Activated CD8-positive, alpha-beta memory T cell treated with anti-CD3 and anti-CD28 coated beads, Interleukin-2, amount 50 U/mL, for 48 hours (primary cell): Measurements from ENCODE around the gene LDLRAD4.

Source experiments
- DNase-seq: peaks from one replicate; pipeline ENCODE4 v3.0.0-alpha.2; 2020

The LDLRAD4 gene

GRCh38 chr18:13376841-13377351 lies 158.3 kb downstream of the LDLRAD4 start:
- DNase-seq: peak; percentile 82

DNA sequence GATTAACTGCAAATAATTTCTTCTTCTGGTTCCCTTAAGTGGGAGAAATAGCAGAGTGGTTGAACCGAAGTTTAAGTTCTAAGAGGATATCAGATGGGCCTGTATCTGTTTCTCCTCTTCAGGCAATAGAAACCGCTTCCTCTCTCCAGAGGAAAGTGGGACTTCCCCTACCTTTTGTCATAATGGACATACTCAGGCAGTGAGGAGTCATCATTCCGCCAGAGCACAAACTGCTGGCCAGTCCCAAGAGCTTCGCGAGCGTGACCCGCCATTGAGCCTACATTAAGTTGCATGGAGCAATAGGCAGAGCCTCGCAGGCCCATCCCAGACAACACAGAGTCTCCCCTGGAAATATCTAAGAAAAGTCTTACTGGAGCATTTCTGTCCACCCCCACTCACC lies 158.9 kb downstream of the LDLRAD4 start:
- peak; percentile 61 for DNase-seq

- DNase-seq: peak; percentile 58
Observed at GRCh38 chr18:13378150-13378549, 159.6 kb downstream of the LDLRAD4 start.

DNA sequence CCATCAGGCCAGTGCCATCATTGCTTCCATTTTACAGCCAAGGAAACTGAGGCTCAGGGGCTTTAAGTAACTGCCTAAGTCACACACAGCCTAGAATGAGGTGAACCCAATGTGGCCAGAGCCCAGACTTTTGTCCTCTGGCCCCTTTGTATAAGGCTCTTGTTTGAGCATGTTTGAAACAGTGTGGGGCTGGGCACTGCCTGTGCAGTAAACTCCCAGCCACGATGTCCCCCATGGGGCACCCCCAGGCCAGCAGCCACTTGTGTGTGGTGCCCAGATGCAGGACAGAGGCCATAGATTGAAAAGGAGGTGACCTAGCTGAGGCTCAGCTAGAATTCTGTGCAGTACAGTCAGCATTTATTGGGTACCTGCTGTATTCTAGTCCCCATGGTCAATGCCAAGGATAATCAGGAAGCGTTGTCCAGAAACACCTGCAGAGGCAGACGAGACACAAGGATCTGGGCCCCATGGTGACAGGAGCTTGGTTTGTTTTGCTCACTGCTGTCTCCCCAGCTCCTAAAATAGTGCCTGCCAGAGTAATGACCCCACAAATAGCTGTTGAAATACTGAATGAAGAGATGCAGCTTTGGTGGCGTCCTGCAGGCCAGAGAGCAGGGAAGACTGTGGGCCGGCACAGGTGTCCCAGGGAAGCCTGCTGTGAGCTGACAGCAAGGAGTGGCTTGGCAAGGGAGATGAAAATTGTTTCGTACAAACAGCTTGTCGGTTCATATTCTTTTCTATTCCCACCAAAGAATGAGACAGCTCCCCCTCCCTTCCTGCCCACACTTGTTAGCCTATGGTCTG lies 160.7 kb downstream of the LDLRAD4 start:
- DNase-seq: peak; percentile 48

GRCh38 chr18:13379930-13380690 lies 161.6 kb downstream of the LDLRAD4 start:
- peak; percentile 41 for DNase-seq

DNA sequence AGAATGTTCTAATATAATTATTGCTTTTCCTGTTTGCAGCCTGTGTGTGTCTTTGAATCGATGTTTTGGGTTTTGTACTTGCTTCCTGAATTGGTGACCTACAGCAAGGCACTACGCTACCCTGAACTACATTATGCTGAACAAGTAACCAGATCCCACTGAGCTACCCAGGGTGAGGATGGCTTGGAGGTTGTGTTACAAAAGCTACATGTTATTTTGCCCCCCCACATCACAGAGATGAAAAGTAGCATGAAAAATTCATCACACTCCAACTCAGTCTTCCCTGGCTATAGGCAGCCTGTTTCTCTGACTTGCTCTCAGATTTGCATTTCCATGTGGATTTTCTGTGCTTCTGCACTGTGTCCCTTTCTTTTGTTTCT lies 162.1 kb downstream of the LDLRAD4 start:
- DNase-seq: peak; percentile 25

DNA sequence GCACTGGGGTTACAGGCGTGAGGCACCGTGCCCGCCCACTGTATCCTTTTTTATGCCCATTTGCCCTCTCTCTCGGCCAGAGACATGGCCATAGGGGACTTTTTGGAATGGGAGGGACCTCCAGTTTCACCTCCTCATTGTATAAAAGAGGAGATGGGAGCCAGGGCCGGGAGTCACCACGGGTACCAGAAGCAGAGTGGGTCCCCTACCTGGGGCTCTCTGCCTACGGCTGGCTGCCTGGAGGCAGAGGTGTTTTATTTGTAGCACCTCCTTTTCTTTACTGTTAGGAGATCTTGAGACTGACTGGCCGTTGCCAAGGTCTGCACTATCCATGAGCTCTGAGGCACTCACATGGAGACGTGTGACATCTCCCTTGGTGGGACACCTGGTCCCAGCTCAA lies 162.8 kb downstream of the LDLRAD4 start:
- DNase-seq: peak; percentile 58

- DNase-seq: peak; percentile 64
Observed at GRCh38 chr18:13381944-13382365, 163.4 kb downstream of the LDLRAD4 start.

- peak; percentile 61 for DNase-seq
Observed at GRCh38 chr18:13382366-13382953, 163.9 kb downstream of the LDLRAD4 start.

GRCh38 chr18:13382954-13383827 lies 164.6 kb downstream of the LDLRAD4 start:
- DNase-seq: peak; percentile 53

- DNase-seq: peak; percentile 39
Observed at GRCh38 chr18:13386891-13387801, 168.6 kb downstream of the LDLRAD4 start.

- peak; percentile 37 for DNase-seq
Observed at GRCh38 chr18:13387855-13388548, 169.4 kb downstream of the LDLRAD4 start.

- DNase-seq: peak; percentile 41
Observed at GRCh38 chr18:13388586-13389490, 170.3 kb downstream of the LDLRAD4 start.

DNA sequence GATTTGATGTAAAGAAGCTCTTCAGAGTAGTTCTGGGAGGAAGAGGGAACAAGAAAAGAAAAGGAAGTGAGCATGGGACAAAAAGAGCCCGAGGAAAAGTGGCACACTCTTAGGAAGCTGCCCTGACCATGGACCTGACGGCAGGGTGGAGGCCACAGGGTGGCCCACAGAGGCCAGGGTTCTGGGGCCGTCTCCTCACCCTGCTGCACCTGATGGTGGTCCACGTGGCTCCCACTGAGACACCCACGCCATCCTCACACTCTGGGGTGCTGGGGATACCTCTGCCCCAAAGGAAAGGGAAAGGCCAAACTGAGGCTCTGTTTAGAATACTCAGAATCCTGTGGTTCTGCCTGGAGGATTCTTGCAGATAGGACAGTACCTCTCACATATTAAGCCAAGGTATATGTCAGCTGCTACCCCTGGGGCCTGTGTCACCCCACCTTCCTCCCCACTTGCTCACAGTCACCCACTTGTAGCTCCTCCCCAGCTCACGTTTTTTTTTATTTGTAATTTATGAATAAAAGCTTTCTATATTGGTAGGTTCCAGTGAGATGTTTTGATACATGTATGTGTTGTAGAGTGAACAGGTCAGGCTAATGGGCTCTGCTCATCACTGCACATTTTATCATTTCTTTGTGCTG lies 171.1 kb downstream of the LDLRAD4 start:
- DNase-seq: peak; percentile 26

DNA sequence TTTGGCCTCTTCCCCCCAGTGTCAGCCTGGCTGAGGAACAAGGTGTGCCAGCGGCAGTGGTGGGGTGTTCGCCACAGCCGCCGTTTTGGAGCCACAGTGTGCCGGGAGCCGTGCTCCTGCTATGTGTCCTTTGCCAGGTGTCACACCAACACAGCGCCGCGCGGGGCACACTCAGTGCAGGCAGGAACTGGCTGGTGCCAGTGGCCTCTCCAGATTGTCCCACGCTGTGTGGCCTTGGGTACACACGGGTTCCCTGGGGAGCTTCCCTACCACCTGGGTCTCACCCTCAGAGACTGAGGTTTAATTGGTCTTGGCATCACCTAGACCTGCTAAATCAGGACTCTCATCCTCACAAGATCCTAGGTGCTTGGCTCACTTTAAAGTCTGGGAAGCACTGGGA lies 171.6 kb downstream of the LDLRAD4 start:
- peak; percentile 47 for DNase-seq

DNA sequence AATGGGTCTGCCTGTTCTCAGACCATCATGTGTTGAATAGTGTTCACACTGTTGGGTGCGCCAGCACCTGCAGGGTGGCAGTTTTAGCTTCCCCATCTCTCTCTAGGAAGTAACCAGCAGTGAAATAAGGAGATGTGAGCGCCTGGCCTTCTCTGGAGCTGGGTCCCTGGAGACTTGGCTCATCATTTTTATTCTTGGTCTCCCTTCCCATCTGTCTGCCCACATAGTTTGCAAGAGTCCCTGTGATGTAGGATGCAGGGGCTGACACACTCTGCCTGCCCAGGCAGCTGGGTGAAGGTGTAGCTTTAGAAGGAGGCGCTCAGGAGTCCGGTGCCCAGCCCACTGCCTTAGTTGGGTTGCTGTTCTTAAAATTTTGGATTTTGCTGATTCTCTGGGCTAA lies 172.2 kb downstream of the LDLRAD4 start:
- no peak for DNase-seq

DNA sequence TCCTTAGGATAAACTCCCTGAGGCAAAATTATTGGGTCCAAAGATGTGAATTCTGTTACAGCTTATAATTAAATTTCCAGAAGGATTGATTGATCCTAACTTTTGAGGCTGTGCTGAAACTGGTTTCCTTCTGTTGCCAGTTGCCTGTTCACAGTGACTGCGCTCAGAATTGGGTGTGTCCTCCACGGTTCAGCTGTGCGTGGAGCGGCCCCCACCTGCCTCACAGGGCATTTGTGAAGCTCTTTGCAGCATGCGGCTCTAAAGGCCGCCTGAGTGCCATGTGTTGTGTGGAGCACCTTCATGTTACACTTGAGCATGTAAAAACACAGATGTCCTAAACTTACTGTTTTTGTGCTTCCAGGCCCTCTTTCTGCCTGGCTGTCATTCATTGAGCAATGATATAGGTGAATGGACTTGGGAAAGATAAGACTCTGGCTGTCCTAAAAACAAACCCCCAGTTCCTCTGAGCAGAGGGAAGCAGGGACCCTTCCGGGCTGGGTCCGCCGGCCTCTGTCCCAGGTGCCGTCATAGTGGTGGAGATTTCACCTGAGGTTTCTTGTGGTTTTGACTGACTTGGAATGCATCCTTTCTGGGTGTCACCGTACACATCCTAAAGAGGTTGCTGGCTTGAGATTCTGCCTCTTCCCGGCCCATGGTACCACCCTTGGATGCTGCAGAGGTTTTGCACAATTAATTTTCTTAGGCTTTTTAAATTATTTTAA lies 173.6 kb downstream of the LDLRAD4 start:
- DNase-seq: no peak

GRCh38 chr18:13392899-13393298 lies 174.3 kb downstream of the LDLRAD4 start:
- no peak for DNase-seq
